SK-N-MC (cell line): ENCODE data around the gene BMPR1B.

Experiments
- EZH2 ChIP-seq: fragments of 200-600 bp; sonication (generic); IDR thresholded peaks from one replicate; pipeline ENCODE4 v1.6.1; 2017; ENCODE audit warnings: antibody characterized with exemption
- POLR2AphosphoS5 ChIP-seq: IDR thresholded peaks from 2 replicates; pipeline ENCODE4 v1.6.1; 2012; ENCODE audit warnings: mild to moderate bottlenecking, low read depth, low read length, borderline replicate concordance

- TF ChIP-seq POLR2AphosphoS5 (no peak), EZH2 (no peak)
These were observed 33.9 kb downstream of the BMPR1B start for GRCh38 chr4:94791701-94792100.
